GM10847 (cell line): ENCODE measurements around the gene PTGIS.

Source experiments
- POLR2A ChIP-seq: IDR thresholded peaks from 2 replicates; pipeline ENCODE4 v1.6.1; 2011; ENCODE audit not compliant: insufficient read length; ENCODE audit errors: extremely low read depth

The PTGIS gene

DNA sequence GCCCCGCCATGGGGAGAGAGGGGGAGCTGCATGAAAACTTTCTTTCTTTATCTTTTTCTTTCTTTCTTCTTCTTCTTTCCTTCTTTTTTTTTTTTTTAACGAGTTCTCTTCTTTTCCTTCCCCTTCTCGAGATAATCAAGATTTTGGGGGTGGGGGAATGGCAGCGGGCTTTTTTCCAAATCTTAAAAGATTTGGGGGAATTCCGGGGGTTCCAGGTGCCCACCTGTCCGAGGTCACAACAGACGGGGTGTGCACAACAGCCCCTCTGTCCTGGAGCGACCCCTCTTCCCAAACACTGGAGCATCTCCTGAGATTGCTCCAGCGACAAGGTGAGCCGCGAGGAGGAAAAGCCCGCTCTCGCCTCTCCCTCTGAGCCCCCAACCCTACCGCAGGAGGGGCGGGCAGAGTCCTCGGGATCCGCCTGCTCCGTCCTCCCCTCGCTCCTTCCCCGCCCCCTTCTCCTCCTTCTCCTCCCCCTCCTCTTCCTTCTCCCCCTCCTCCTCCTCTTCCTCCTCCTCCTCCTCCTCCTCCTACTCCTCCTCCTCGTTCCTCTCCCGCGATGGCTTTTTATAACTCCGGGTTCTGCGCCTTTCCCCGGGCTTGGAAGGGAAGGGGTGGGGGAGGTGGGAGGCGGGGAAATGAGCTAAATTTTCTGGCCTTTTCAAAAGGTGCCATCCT, 84.8 kb downstream of the PTGIS start:
- no peak for TF ChIP-seq POLR2A

DNA sequence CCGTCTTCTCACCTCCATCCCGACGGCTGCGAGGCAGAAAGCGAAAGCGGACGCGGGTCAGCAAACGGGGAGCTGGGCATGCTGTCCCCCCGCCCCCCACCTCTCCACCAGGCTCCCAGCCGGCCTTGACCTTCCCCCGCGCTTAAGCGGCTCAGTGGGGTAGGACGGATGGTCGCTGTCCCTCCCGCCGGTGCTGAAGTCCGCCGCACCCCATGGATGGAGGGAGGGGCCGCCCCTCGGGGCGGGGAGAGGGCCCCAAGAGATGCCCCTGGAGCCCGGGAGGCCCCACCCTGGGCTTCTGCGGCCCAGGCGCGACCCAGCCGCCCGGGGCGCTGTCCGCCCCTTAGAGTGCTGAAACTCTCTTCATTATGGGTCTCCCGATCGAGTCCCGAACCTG, 85.3 kb downstream of the PTGIS start, which contains the start of gene KCNB1:
Gene KCNB1, minus strand, starts transcription at position 48 of the 397 bp plus-strand sequence. CDS start 188 bp downstream, outside the sequence.
- no peak for TF ChIP-seq POLR2A

DNA sequence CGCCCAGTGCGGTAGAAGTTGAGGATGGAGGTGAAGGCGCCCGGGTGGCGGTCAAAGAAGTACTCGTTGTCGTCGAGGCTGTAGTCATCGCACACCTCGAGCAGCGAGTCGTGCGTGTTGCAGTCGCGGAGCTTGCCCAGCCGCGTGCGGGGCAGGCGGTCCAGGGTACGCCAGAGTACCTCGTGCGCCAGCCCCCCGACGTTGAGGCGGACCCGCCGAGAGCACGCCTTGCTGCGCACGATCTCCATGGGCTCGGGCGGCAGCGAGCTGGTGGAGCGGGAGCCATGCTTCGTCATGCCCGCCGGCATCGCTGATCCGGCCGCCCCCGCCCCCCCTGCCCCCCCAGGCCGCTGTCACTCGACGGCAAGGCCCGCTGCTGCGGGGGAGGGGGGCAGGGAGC, 85.8 kb downstream of the PTGIS start:
- TF ChIP-seq POLR2A = no peak

DNA sequence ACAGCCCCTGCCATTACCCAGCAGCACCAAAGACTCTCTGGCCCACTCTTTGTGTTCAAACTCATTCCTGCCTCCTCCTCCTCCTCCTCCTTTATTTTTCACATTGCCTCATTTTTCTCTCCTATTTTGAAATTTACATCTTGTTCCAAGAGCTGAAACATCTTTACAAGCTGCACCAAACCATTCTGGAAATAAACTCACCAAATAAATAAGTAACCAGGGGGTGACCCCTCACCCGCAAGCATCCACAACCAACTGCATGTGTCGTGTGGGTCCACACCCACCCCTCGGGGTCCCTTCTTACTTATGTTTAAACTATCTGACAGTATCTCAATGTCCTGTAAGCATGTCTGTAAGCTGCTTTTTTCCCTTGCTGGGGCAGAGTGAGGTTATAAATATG, 86.8 kb downstream of the PTGIS start:
- TF ChIP-seq POLR2A = no peak

DNA sequence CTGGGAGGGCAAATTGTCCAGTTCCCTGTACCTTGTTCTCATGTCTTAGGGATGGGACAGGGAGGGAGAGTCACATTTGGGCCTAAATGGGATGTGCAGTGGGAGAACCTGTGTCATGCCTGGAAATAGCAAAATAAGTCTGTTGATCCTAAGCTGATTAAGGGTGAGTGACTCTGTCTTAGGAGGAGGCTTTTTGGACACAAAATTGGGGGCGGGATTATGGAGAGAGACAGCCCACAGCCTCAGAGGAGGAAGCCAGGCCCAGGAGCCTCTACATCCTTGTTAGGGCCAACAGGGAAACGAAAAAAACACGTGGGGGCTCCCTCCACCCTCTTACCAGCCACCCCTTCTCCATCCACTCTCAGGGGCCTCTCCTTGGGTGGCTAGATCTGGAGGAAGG, 87.7 kb downstream of the PTGIS start:
- TF ChIP-seq POLR2A = no peak

DNA sequence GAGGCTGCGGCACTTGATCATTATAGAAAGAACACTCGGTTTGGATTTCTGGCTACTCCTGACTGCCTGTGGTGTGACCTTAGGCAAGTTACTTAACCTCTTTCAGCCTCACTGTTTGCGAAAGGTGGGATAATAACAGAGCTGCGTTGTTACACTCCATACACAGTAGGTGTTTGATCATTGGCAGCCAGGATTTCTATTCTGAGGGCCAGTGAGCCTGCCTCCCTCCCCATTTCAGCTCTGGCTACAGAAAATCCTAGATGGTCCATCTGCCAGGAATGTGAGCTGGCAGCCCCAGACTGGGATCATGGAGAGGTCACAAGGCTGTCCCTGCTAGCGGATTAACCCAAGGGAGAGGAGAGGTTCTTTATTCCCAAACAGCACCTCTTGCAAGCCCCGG, 88.2 kb downstream of the PTGIS start:
- no peak for TF ChIP-seq POLR2A

DNA sequence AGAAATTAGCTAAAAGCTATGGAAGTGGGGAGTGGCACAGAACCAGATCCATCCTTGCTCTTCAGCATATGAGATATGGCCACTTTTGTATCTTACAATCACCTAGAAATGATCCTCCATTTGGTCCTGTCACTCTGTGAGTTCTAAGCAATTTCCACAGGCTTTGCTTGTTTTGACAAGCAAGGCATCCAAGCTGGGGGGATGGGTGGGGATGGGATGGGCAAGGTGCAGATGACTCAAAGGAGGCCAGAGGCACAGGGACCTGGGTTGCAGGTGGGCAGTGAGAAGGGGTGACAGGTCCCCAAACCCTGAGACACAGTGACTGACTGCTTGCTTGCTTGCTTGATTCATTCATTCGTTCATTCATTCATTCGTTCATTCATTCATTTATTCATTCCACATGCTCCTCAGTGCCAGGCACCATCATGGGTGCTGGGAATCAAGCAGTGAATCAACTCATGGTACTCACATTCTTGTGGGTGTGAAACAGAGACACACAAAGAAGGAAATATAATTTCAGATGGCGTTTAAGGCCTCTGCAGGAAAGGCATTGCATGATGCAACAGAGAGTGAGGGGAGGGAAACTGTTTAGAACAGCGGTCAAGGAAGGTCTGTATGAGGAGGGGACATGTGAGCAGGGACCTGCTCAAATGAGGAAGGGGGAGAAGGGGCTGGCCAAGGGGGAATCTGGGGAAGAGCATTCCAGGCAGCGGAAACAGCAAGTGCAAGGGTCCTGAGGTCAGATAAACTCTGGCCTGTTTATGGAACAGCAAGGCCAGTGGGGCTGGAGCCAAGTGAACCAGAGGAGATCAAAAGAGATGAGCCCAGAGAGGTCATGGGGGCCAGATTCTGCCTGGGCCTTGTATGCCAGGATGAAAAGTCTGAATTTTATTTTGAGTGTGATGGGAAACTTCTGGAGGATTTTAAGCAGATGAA, 88.9 kb downstream of the PTGIS start:
- TF ChIP-seq POLR2A = no peak

DNA sequence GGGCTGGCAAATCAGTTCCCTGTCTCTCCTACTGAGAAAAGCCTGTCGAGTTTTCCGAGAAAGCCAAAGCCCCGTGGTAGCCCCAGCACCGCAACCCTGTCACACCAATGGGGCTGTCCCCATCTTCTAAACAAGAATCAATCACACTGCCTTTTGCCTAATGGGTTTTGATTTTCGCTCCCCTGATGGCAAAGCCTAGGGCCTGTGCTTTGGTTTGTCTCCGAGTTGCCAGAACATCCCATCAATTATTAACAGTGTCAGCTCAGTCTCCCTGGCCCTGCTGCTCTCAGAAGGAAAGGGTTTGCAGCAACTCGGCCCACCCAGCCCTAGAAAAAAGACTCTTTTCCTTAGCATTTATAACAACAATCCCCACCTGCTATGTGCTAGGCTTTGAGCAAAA, 89.7 kb downstream of the PTGIS start:
- no peak for TF ChIP-seq POLR2A

DNA sequence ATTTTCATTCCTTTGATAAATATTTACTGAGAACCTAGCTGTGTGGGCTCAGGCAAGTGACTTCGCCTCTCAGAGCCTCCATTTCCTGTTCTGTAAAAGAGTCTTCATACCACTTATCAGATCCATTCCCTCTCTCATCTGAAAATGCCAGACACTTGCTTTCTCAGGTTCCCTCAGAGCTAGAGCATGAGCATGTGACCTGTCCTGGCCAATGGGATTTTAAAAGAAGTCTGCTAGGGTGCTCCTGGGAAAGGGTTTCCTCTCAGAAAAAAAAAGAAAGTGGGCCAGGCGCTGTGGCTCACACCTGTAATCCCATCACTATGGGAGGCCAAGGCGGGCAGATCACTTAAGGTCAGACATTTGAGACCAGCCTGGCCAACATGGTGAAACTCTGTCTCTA, 90.7 kb downstream of the PTGIS start:
- no peak for TF ChIP-seq POLR2A

DNA sequence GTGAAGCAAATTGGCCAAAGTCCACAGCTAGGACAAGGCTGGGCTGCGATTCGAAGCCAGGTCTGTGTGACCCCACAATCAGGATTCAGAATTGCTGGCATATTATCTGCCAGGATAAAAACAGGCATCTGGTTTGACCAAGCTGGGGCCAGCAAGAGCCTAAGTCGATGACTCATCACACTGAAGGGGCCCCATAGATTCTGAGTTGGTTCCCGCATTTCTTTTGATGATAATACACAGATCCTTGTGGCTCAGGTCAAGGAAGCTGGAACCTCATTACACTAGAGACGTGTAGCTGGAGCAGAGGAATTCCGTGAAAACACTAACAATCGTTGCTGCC, 92.0 kb downstream of the PTGIS start:
- TF ChIP-seq POLR2A = no peak

DNA sequence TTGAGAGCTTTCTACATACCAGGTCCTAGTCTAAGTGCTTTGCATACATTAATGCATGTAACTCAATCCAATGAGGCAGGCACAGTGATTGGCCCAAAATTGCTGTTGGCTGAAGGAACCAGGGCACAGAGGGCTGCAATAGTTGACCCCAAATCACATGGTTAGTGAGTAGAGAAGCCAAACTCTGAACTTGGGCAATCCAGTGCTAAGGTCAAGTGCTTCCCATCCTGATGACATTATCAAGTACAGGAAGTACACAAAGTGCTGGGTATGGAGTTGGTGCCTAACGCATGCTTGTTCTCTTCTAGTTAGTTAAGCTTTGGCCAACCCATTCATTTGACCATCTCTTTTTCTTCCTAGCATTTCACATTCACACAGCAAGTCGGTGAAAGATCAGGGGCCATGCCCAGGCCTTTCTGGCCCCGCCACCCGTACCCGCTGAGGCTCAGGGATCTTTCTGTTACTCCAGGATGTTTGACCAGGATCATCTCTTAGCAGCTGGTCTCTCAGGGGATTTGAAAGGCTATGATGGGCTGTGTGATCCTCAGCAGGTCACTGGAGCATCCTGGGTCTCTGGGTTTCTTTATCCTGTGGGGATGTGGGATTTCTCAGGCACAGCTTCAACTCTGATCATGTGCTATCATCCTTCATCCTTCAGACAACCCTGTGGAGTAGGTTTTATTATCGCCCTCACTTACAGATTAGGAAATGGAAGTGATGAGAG, 92.5 kb downstream of the PTGIS start:
- TF ChIP-seq POLR2A = no peak

DNA sequence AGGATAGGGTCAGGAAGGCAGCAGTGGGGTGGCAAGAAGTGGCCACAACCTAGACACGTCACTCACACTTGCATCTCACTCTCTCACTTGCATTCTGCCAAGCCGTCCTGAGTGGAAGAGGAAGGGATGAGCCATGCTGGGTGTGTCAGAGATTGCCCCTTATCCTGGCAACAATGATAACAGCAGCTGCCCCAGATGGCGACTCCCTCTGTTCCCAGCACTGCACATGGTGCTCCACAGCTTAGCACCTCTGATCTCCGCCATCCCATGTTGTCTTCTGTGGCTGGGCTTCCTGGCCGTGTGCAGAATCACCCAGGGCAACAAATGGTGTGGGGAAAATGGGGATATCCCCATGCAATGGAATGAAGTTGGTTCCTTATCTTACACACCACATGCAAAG, 96.5 kb downstream of the PTGIS start:
- TF ChIP-seq POLR2A = no peak

DNA sequence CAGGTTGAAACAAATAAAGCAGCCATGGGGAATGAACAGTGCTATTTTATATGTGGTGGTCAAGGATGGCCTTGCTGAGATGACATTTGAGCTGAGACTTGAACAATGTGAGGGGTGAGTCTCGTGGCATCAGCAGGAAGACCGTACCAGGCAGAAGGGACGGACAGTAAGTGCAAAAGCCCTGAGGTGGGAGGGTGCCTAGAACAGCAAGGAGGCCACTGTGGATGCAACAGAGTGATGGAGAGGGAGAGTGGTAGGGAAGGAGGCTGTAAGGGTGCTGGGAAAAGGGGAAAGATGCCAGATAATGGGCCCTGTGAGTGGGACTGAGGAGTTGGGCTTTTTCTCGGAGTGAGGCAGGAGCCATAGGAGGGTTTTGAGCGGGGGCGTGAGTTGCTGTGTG, 97.0 kb downstream of the PTGIS start:
- TF ChIP-seq POLR2A = no peak

DNA sequence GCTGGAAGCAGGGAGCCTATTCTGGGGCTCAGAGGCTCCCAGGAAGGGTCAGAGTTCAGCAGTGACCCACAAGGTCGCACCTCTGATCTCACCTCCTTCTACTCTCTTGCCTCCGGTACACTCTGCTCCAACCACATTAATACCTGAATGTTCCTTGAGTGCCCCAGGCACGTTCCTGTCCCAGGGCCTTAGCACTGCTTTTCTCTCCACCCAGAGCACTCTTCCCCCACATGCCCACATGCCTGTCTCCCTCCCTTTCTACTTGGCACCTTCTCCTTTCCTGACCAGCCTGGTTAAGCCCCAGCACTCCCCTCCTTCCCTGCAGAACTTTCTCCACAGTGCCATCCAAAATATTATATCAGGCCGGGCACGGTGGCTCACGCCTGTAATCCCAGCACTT, 98.9 kb downstream of the PTGIS start:
- no peak for TF ChIP-seq POLR2A

DNA sequence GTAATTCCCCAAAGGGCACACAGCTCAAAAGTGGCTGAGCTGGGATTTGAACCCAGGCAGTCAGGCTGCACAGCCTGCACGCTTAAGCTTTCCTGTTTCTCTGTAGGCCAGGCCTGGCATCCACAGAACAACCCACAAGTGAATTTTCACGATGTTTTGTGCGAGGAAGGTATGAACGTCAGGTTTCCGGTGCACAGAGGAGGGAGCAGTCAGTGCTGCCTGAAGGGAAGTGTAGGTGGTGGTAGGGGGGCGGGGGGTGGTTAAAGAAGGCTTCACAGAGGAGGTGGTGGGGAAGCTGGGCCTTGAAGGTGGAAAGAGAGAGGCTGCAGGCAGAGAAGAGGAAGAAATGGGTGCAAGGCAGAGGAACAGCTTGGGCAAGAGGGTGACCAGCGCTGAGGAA, 99.5 kb downstream of the PTGIS start:
- TF ChIP-seq POLR2A = no peak
